Measurements from ENCODE around the gene S100A16.

GRCh38 chr1:153557877-153558276 lies 55.1 kb downstream of the S100A16 start:
- TF ChIP-seq CTCF (conservative IDR thresholded peaks at IDR 0.05; ENCODE audit: low read length) (no peak), EZH2phosphoT487 (IDR thresholded peaks at IDR 0.05; ENCODE audit: borderline replicate concordance) (no peak)
